HG03571 (cell line): Measurements from ENCODE around the gene POLR2J.
"Not testable (repeated sequence)": the region's sequence is repeated elsewhere in the genome, so short reads cannot be mapped to it uniquely, and the experiment has no call there.

ENCODE experiments used
- ATAC-seq: cut with Tn5 transposase; IDR thresholded peaks from one replicate; pipeline ENCODE4 v1.9.1; 2021; ENCODE audit not compliant: unreplicated experiment

The POLR2J gene

GRCh38 chr7:102467581-102468477 lies 10.9 kb downstream of the POLR2J start:
- no peak for ATAC-seq

- ATAC-seq = no peak
These were observed 12.6 kb downstream of the POLR2J start for GRCh38 chr7:102466097-102466496.

- ATAC-seq = peak; percentile 71
These were observed 14.0 kb downstream of the POLR2J start, which contains the start of the genes ALKBH4 and LRWD1 for GRCh38 chr7:102464577-102465280. TSS of gene ALKBH4 (minus strand) at chr7:102464863. CDS start at chr7:102464836, 27 bp downstream. TSS of gene LRWD1 (plus strand) at chr7:102464984. CDS start at chr7:102465081, 97 bp downstream.

- no peak for ATAC-seq
These were observed 14.7 kb downstream of the POLR2J start for GRCh38 chr7:102463841-102464576.

- ATAC-seq = no peak
These were observed 18.3 kb downstream of the POLR2J start for GRCh38 chr7:102460467-102460866.

- ATAC-seq = no peak
These were observed 19.4 kb downstream of the POLR2J start for GRCh38 chr7:102459221-102459844.

GRCh38 chr7:102457352-102457924 lies 21.3 kb downstream of the POLR2J start:
- no peak for ATAC-seq

- ATAC-seq = no peak
These were observed 22.4 kb downstream of the POLR2J start for GRCh38 chr7:102456327-102456726.

GRCh38 chr7:102455596-102455995 lies 23.1 kb downstream of the POLR2J start:
- ATAC-seq = no peak

GRCh38 chr7:102454932-102455331 lies 23.8 kb downstream of the POLR2J start:
- not testable (repeated sequence) for ATAC-seq

GRCh38 chr7:102454468-102454867 lies 24.3 kb downstream of the POLR2J start:
- no peak for ATAC-seq

- ATAC-seq = no peak
These were observed 25.4 kb downstream of the POLR2J start for GRCh38 chr7:102453319-102453718.

- no peak for ATAC-seq
These were observed 26.3 kb downstream of the POLR2J start for GRCh38 chr7:102452451-102452850.

GRCh38 chr7:102451371-102452054 lies 27.2 kb downstream of the POLR2J start:
- ATAC-seq = no peak

GRCh38 chr7:102450242-102450641 lies 28.5 kb downstream of the POLR2J start:
- no peak for ATAC-seq

- ATAC-seq = no peak
These were observed 29.6 kb downstream of the POLR2J start for GRCh38 chr7:102449136-102449535.

- ATAC-seq = no peak
These were observed 31.4 kb downstream of the POLR2J start for GRCh38 chr7:102447311-102447710.

GRCh38 chr7:102446387-102447156 lies 32.1 kb downstream of the POLR2J start:
- no peak for ATAC-seq

GRCh38 chr7:102445674-102446071 lies 33.0 kb downstream of the POLR2J start:
- ATAC-seq = no peak
